SK-N-SH treated with all-trans-retinoic acid at 6 μM for 48 hours (cell line): ENCODE data around the gene CRISP3.

Source experiments
- ATAC-seq: fragments of 200-7000 bp; cut with Tn5 transposase; 3 replicates; pipeline ENCODE4 v1.9.1; 2020; ENCODE audit warnings: mild to moderate bottlenecking, moderate library complexity
- ARNTL ChIP-seq: fragments of 450-650 bp; formaldehyde crosslinking; IDR thresholded peaks from 2 replicates; pipeline ENCODE4 v1.5.0; 2020; ENCODE audit warnings: low read depth, mild to moderate bottlenecking, moderate library complexity, borderline replicate concordance
- BACH2 ChIP-seq: fragments of 250-450 bp; sonication (Bioruptor Pico); IDR thresholded peaks from 2 replicates; pipeline ENCODE4 v1.9.0; 2021; ENCODE audit warnings: mild to moderate bottlenecking, borderline replicate concordance
- CREB5 ChIP-seq: fragments of 250-450 bp; sonication (Bioruptor Pico); IDR thresholded peaks from 2 replicates; pipeline ENCODE4 v1.5.1; 2020; ENCODE audit warnings: low read depth, mild to moderate bottlenecking, moderate library complexity
- CSDC2 ChIP-seq: fragments of 250-450 bp; sonication (Bioruptor Pico); IDR thresholded peaks from 2 replicates; pipeline ENCODE4 v1.5.0; 2020; ENCODE audit warnings: mild to moderate bottlenecking, moderate library complexity
- CSRNP3 ChIP-seq: fragments of 250-450 bp; sonication (Bioruptor Pico); IDR thresholded peaks from 2 replicates; pipeline ENCODE4 v1.5.1; 2021; ENCODE audit warnings: mild to moderate bottlenecking, moderate library complexity
- ESRRG ChIP-seq: fragments of 250-450 bp; sonication (Bioruptor Pico); IDR thresholded peaks from 2 replicates; pipeline ENCODE4 v1.6.1; 2021; ENCODE audit warnings: mild to moderate bottlenecking
- GLIS3 ChIP-seq: fragments of 250-450 bp; sonication (Bioruptor Pico); IDR thresholded peaks from 2 replicates; pipeline ENCODE4 v1.5.0; 2020; ENCODE audit warnings: mild to moderate bottlenecking, moderate library complexity
- ISL1 ChIP-seq: fragments of 250-450 bp; sonication (Bioruptor Pico); IDR thresholded peaks from 2 replicates; pipeline ENCODE4 v2.1.2; 2022; ENCODE audit warnings: mild to moderate bottlenecking, moderate library complexity
- OSR1 ChIP-seq: fragments of 250-450 bp; sonication (Bioruptor Pico); IDR thresholded peaks from 2 replicates; pipeline ENCODE4 v1.8.0; 2022; ENCODE audit warnings: moderate library complexity, mild to moderate bottlenecking, inconsistent platforms
- PATZ1 ChIP-seq: fragments of 250-450 bp; sonication (Bioruptor Pico); IDR thresholded peaks from 2 replicates; pipeline ENCODE4 v1.8.0; 2020; ENCODE audit warnings: mild to moderate bottlenecking, moderate library complexity, borderline replicate concordance
- PPARA ChIP-seq: fragments of 250-450 bp; sonication (Bioruptor Pico); IDR thresholded peaks from 2 replicates; pipeline ENCODE4 v1.5.0; 2020; ENCODE audit warnings: mild to moderate bottlenecking, borderline replicate concordance
- SNAI2 ChIP-seq: fragments of 250-450 bp; sonication (Bioruptor Pico); IDR thresholded peaks from 2 replicates; pipeline ENCODE4 v1.5.0; 2020; ENCODE audit warnings: mild to moderate bottlenecking, moderate library complexity
- TCF4 ChIP-seq: fragments of 250-450 bp; sonication (Bioruptor Pico); IDR thresholded peaks from 2 replicates; pipeline ENCODE4 v1.8.0; 2021; ENCODE audit warnings: mild to moderate bottlenecking, moderate library complexity, borderline replicate concordance
- TOX ChIP-seq: fragments of 250-450 bp; sonication (Bioruptor Pico); IDR thresholded peaks from 2 replicates; pipeline ENCODE4 v1.8.0; 2021; ENCODE audit warnings: mild to moderate bottlenecking, moderate library complexity, borderline replicate concordance
- TSHZ2 ChIP-seq: fragments of 250-450 bp; sonication (Bioruptor Pico); IDR thresholded peaks from 2 replicates; pipeline ENCODE4 v1.5.0; 2020; ENCODE audit warnings: mild to moderate bottlenecking, moderate library complexity
- ZC3H10 ChIP-seq: fragments of 250-450 bp; sonication (Bioruptor Pico); IDR thresholded peaks from 2 replicates; pipeline ENCODE4 v1.5.1; 2021; ENCODE audit warnings: mild to moderate bottlenecking, moderate library complexity
- ZFP3 ChIP-seq: fragments of 250-450 bp; sonication (Bioruptor Pico); IDR thresholded peaks from 2 replicates; pipeline ENCODE4 v1.5.0; 2020; ENCODE audit warnings: mild to moderate bottlenecking, moderate library complexity
- ZNF565 ChIP-seq: fragments of 450-650 bp; formaldehyde crosslinking; conservative IDR thresholded peaks from 2 replicates; pipeline ENCODE4 v1.5.0; 2020; ENCODE audit warnings: low read depth, mild to moderate bottlenecking, moderate library complexity
- ZNF70 ChIP-seq: fragments of 450-650 bp; formaldehyde crosslinking; IDR thresholded peaks from 2 replicates; pipeline ENCODE4 v1.5.0; 2020; ENCODE audit warnings: mild to moderate bottlenecking, moderate library complexity
- ZNF8 ChIP-seq: fragments of 450-650 bp; formaldehyde crosslinking; IDR thresholded peaks from 2 replicates; pipeline ENCODE4 v1.5.0; 2020; ENCODE audit warnings: mild to moderate bottlenecking, moderate library complexity

The CRISP3 gene

GRCh38 chr6:49744259-49744658 lies at the start of gene CRISP3:
Gene CRISP3, minus strand, starts transcription at chr6:49744388. Its CDS starts 21 bp downstream, at chr6:49744367.
- TF ChIP-seq CSRNP3, result no peak
- no peak for TF ChIP-seq TSHZ2 (CRISPR knock-in tag)
- TF ChIP-seq GLIS3 (CRISPR knock-in tag), result no peak
- no peak for TF ChIP-seq TOX (CRISPR knock-in tag)
- no peak for ATAC-seq

GRCh38 chr6:49790341-49790740 lies 46.2 kb upstream of the CRISP3 start:
- ATAC-seq, result no peak
- TF ChIP-seq TCF4 (CRISPR knock-in tag) (no peak), CSDC2 (CRISPR knock-in tag) (no peak), ZFP3 (CRISPR knock-in tag) (no peak), PATZ1 (no peak), ZNF8 (CRISPR knock-in tag) (no peak), ISL1 (no peak), OSR1 (CRISPR knock-in tag) (no peak), TSHZ2 (CRISPR knock-in tag) (no peak), ESRRG (CRISPR knock-in tag) (no peak), CSRNP3 (no peak)

GRCh38 chr6:49787176-49787575 lies 43.0 kb upstream of the CRISP3 start, which contains the start of gene PGK2:
Gene PGK2, minus strand, starts transcription at chr6:49787285. Its CDS starts 98 bp downstream, at chr6:49787187.
- peak; percentile 61; the same call in 2 of the 3 replicates for ATAC-seq
- TF ChIP-seq ESRRG (CRISPR knock-in tag) (no peak), ARNTL (CRISPR knock-in tag) (no peak)

GRCh38 chr6:49784272-49784671 lies 40.1 kb upstream of the CRISP3 start:
- no peak for ATAC-seq
- no peak for TF ChIP-seq ISL1
- no peak for TF ChIP-seq ESRRG (CRISPR knock-in tag)
- TF ChIP-seq ZNF565, result no peak
- no peak for TF ChIP-seq ZNF70 (CRISPR knock-in tag)
- no peak for TF ChIP-seq CREB5 (CRISPR knock-in tag)
- TF ChIP-seq ZC3H10 (CRISPR knock-in tag), result no peak
- no peak for TF ChIP-seq ARNTL (CRISPR knock-in tag)
- TF ChIP-seq BACH2 (CRISPR knock-in tag), result no peak
- TF ChIP-seq ZFP3 (CRISPR knock-in tag), result no peak
- TF ChIP-seq ZNF8 (CRISPR knock-in tag), result no peak
- TF ChIP-seq TOX (CRISPR knock-in tag), result no peak
- TF ChIP-seq PPARA (CRISPR knock-in tag), result no peak
- no peak for TF ChIP-seq PATZ1
- no peak for TF ChIP-seq CSDC2 (CRISPR knock-in tag)
- no peak for TF ChIP-seq CSRNP3
- no peak for TF ChIP-seq SNAI2 (CRISPR knock-in tag)
